HEK293T (cell line): ENCODE data around the gene ARPP19.

ENCODE experiments used
- ARNT ChIP-seq: fragments of 450-650 bp; IDR thresholded peaks from 2 replicates; pipeline ENCODE4 v1.6.1; 2017; ENCODE audit warnings: mild to moderate bottlenecking
- FOXA1 ChIP-seq: fragments of 450-650 bp; IDR thresholded peaks from 2 replicates; pipeline ENCODE4 v1.6.1; 2016; ENCODE audit warnings: mild to moderate bottlenecking
- L3MBTL2 ChIP-seq: fragments of 450-650 bp; conservative IDR thresholded peaks from 2 replicates; pipeline ENCODE4 v1.6.1; 2016; ENCODE audit warnings: mild to moderate bottlenecking
- SP1 ChIP-seq: fragments of 450-650 bp; IDR thresholded peaks from 2 replicates; pipeline ENCODE4 v1.6.1; 2017
- SUZ12 ChIP-seq: fragments of 450-650 bp; IDR thresholded peaks from 2 replicates; pipeline ENCODE4 v1.6.1; 2016; ENCODE audit warnings: mild to moderate bottlenecking
- TARDBP ChIP-seq: fragments of 450-650 bp; IDR thresholded peaks from 2 replicates; pipeline ENCODE4 v1.6.1; 2016
- TF ChIP-seq, protein P1 (sequence below): fragments of 450-650 bp; IDR thresholded peaks from 2 replicates; pipeline ENCODE4 v1.6.1; 2016

DNA sequence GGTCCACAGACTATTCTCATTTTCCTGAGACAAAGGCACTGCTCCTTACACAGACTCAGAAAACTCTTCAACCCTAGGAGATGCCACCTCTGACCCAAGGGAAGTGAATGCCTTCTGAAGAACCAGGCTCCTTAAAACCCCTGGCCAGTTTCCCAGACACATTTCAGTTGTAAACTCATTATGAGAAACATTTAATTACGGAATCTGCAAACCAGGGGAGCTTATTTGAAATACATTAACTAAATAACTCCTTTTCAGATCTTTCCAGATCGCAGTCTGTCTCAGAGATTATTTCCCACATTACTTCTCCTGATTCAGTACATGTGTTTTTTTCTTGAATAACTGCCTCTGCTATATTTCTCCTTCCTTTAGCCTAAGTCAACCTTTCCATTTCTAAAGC is 57.7 kb downstream of the ARPP19 start:
- TF ChIP-seq ARNT (no peak), SP1 (no peak), TARDBP (no peak), L3MBTL2 (no peak), FOXA1 (no peak), SUZ12 (no peak)
- TF ChIP-seq, protein P1, sequence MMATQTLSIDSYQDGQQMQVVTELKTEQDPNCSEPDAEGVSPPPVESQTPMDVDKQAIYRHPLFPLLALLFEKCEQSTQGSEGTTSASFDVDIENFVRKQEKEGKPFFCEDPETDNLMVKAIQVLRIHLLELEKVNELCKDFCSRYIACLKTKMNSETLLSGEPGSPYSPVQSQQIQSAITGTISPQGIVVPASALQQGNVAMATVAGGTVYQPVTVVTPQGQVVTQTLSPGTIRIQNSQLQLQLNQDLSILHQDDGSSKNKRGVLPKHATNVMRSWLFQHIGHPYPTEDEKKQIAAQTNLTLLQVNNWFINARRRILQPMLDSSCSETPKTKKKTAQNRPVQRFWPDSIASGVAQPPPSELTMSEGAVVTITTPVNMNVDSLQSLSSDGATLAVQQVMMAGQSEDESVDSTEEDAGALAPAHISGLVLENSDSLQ, result no peak
